C1 segment of cervical spinal cord (tissue), 14 donors: Measurements from ENCODE around the gene DESI2.

ENCODE experiments used
- DNase-seq, 14 donors: peaks; one replicate each; lab custom pipeline; 2025; lab: John Stamatoyannopoulos, UW

The DESI2 gene

DNA sequence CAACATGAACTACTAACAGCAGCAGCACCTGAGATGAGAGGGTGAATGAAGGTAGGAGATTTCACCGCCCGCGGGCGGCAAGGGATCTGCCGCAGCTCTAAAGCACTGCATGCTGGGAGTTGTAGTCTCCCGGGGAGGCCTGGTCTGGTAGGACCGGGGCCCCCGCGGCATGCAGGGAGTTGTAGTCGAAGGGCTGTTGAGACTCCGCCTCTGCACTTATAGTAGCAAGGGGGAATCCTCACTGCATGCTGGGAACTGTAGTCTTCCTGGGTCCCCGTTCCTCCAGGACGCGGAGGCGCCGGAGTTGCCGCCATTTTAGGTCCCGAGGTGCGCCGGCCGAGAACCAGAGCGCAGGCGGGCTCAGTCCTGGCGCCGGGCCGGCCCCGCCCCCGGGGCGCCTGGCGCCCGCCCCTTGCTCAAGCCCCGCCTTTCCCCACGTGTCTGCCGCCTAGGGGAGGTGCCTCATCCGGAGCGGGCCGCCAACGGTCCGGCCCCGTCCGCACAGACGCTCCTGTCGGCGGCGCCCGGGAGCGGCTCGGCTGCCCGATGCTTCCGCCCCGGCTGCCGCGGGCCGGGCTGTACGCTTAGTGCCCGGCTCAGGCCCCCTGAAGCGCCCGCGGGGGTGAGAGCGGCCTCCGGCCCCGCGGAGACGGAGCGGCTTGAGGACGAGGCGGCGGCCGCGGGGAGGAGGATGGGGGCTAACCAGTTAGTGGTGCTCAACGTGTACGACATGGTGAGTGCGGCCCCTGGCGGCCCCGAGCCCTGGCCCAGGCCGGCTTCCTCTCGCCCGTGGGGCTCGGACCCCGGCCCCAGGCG lies at the start of gene DESI2:
Gene DESI2 (plus strand): TSS at position 504 of the 816 bp plus-strand sequence. CDS start 188 bp downstream, at position 692.
- DNase-seq = peak; percentile 93 to 100 (median 98)

DNA sequence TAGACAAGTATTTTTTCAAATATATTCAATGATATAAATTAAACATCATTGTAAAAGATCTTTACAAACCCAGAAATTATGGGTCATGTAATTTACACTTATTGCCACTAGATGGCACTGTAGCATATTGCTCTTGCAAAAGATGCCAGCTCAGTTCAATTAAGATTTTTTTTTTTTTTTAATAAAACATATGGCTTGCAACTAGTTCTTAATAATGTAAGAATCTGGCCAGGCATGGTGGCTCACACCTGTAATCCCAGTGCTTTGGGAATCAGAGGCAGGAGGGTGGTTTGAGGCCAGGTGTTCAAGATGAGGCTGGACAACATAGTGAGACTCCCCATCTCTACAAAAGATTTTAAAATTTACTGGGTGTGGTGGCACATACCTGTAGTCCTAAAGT lies 49.4 kb upstream of the DESI2 start:
- peak in 2 of 14 donors; percentile 2 to 10 for DNase-seq

DNA sequence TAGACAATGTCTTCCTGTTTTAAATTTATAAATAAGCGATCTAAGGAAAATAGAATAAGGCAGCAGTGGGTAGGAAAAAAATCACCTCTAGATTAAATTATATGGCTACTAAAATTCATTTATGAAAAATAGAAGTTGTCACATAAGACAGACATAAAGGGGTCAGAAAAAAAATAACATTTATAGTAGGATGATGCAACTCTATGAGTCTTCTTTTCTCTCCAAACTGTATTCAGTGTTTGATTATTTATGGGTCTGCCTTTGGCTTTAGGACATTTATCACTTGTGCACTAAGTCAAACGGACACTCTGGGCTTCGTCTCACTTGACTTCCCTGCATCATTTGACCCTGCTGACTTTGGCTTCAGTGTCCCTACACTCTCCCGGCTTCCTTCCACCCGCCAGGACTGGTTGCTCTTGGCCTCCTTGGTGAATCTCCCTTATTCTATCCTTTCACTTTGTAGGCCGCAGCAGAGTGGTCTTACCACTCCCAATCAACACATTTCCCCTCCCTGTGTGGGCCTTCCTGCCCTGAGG lies 47.0 kb upstream of the DESI2 start:
- DNase-seq = no peak

DNA sequence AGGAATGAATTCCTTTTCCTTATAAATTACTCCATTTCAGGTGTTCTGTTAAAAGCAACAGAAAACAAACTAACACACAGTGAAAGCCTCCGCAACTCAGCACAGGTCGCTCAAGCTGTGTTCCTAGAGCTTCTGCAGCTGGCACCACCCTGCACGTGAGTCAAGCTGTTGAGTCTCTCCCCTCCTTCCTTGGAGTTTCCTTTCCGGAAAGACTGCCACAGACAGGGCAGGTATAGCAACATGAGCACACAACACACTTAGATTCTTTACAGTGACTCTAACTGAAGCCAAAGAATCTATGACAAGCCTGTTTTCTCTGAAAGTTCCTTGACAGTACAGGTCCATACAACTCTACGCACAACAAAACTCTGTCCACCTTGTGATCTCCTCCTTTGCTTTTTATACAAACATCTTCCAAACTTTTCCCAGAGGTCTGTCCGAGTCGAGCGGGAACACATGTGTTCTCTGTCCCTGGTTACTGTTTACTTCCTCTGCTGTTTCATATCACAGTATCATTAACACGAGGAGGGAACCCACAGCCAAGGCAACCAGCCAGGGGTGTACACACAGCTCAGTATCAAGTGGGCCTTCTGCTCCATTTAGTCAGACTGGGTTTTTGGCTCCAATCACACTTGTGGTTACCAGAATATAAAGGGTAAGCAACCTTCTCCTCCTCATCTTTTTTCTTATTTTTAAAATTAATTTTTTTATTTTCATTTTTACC lies 38.7 kb upstream of the DESI2 start:
- no peak for DNase-seq

DNA sequence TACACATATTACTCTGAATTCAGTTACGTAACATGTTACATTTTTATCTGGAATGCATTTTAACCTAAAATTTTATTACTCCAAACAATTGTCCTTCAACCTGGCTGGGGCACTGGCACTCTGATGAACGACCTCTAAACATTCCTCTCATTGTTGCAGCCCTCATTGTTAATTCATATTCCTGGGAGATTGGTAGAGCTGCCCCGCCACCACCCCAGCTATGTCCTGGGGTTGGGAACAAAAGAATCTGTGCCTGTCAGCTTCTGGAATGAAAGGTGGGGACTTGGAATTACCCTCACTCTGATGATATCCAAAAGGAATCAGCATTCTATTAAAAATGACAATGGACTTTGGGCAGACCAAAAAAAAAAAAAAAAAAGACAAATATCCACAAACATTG lies 38.0 kb upstream of the DESI2 start:
- no peak for DNase-seq

DNA sequence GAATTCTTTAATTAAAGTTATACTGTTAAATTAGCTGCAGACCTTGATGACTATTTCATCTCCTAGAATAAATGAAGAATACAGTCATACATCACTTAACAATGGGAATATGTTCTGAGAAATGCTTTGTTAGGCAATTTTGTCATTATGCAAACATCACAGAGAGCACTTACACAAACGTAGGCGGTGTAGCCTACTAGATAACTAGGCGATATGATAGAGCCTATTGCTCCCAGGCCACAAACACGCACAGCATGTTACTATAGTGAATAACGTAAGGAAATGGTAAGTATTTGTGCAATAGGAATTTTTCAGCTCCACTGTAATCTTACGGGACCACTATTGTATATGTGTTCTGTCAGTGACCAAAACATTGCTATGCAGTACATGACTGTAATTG lies 37.6 kb upstream of the DESI2 start:
- no peak for DNase-seq

DNA sequence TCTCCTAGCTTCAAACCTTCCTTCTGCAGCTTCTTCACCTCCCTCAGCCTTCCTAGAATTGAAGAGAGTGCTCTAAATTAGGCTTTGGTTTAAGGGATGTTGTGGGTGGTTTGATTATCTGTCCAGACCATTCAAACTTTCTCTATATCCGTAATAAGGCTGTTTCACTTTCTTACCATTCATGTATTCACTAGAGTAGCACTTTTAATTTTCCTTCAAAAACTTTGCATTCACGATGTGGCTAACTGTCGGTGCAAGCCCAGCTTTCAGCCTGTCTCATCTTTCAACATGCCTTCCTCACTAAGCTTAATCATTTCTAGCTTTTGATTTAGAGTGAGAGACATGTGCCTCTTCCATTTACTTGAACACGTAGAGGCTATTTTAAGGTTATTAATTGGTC lies 26.2 kb upstream of the DESI2 start:
- DNase-seq = no peak

DNA sequence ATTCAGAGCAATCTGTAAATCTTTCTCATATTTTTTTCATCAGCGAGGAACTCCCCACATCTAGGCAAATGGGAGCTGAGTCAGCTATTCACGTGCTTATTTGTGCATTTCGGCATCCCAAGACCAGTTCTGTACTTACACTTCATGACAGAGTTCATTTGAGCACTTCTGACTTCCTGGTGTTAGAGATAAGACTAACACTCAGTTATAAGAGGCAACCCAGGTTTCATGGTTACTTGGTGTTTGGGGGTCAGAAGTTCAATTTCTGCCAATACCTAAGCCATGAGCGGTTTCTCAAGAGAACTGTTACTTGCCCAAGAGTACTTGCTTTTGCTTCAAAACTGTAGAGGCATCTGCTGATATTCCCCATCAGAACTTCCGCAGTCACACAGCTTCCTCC lies 24.1 kb upstream of the DESI2 start:
- no peak for DNase-seq

DNA sequence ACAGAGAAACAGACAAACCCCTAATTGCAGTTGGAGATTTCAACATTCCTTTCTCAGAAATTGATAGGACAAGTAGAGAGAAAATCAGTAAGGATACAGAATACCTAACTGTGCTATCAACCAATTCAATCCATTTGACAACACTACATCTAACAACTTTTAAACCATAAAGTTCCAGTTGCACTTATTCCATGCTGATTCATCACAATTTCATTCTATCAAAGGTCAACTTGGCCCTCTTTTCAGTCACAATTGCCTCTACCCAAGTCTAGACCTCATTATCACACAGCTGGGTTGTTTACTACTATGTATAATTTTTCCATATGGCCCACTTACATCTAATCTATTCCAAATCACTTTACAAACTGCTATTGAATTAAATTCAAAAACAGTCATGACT lies 19.8 kb upstream of the DESI2 start:
- no peak for DNase-seq

DNA sequence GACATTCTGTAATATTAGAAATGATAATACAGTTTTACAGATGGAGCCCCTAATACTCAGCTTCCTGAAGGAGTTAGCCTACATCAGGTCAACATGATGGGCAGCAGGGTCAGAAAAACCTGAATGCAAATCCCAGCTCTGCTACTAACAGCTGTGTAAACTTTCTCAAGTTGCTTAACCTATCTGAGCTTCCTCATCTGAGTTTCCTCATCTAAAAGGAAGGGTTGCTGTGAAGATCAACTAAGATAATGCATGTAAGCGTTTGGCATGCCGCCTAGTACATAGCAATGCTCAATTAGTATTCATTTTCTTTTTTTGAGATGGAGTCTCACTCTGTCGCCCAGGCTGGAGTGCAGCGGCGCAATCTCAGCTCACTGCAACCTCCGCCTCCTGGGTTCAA lies 18.4 kb upstream of the DESI2 start:
- no peak for DNase-seq

DNA sequence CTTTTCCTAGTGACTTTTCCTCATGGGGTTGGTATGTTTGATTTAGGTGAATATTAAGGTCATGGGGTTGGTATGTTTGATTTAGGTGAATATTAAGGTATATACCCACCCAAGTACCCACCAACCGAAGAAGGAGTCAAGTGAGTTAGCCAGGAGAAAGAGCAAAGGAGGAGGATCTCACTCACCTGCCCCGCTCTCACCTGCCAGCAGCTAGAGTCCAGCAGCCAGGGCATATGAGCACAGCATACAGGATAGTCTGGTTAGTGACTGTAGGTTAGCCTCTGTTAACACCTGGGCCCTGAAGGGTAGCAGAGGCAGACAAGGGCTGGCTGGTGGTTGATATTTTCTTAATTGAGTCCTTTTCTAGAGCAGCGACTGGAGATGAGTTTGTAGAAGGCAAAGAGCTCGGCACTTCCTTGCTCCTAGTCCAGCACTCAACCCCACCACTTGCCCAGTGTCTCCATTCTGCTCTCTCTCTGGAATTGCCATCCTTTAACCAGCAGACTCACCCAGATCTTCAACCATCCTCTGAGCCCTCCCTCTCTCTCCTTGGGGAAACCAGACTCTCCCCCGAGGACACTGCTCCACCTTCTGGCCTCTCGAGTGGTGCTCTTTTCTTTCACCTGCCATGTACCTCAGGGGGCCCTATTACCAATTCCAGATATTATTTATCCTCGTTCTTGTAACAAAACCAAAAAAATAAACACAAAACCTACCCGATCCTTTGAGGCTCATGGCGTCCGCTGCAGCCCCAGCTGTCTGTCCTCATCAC lies 16.3 kb upstream of the DESI2 start:
- no peak for DNase-seq

DNA sequence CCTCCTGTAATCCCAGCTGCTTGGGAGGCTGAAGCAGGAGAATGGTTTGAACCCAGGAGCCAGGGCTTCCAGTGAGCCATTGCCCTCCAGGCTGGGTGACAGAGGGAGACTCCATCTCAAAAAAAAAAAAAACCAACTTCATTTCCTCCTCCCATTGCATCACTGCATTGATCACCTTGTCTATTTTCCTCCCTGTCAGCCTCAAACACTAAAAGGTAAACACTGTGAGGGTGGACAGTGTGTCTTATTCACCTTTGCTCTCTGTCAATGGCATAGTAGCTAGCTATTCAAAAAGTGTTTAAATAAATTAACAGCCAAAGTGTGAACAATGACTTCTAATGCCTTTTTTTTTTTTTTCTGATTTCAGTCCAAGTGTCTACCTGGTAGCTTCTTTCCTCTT lies 13.4 kb upstream of the DESI2 start:
- DNase-seq = no peak

DNA sequence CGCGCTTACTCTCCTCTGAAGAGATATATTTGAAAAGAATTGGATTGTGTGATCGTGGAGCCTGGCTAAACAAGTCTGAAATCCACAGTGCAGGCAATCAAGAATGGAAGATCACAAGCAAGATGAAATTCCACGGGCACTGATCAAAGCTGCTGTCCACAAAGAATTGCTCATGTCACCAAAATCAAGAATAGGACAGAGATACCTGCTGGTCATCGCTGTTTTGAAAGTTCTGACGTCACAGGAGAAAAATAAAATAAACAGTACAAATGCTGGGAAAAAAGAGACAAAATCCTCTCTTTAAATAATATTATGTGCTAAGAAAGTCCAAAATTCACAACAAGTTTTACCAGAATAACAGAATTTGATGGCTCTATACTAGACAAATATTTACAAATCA lies 12.0 kb upstream of the DESI2 start:
- DNase-seq = no peak

DNA sequence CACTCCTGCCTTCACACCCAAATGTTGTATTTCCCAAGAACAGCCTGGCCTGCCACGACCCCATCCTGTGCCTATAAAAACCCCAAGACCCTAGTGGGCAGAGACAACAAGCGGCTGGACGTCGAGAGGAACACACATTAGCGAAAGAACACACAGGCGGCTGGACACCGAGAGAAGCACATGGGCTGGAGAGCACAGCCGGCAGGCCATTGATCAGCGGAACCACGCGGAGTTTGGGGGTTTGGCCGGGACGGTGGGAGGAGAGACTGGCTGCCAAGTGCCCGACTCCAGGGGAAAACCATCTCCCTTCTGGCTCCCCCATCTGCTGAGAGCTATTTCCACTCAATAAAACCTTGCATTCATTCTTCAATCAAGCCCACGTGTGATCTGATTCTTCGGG lies 10.4 kb upstream of the DESI2 start:
- no peak for DNase-seq

DNA sequence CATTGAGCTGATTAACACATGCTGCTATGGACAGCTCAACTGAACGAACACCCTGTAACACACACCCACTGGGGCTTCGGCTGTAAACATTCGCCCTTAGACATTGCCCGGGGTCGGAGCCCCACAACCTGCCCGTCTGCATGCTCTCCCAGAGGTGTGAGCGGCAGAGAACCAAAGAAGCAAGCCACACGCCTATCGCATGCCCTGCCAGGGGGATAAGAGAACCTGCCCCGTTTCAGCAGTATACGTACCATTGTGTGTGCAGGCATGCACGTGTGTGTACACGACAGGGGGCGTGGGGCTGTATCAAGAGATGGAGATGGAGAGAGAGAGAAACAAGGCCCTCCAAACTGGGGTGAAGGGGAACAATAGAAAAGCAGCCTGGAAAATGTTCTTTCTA lies 9.9 kb upstream of the DESI2 start:
- DNase-seq = no peak

DNA sequence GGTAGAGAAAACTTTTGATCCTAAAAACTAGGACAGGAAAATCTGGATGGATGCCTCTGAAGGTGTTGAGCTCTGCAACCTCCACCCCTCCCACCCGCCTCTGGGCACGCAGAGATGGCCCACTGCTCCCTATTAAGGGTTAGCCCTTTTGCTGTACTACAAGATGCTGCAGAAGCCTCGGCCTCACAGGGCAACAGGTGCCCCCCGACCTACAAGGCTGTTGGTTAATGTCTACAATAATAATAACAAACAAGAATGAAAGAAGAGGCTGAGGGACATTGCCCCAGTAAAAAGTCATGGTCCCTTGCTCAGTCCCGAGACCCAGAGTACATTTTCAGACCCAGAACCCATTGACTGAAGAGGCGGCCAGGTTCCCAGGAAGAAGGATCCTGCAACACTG lies 7.5 kb upstream of the DESI2 start:
- DNase-seq = no peak

DNA sequence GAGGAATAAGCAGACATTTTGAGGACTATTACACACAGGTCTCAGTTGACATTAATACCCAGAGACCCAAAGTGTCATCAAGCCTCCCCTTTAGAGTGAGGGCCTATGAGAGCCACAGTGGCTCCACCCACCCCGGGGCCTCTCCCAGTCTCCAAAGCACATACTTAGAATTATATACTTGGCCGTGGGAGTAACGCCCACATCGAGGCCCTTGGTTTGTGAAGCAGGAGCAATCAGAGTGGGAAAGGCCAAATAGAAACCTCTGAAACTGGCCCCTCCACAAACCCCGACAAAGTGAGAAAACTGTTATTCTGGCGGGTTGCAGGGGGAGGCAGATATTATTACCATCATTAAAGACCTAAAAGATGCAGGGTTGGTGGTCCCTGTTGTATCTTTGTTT lies 7.0 kb upstream of the DESI2 start:
- no peak for DNase-seq

DNA sequence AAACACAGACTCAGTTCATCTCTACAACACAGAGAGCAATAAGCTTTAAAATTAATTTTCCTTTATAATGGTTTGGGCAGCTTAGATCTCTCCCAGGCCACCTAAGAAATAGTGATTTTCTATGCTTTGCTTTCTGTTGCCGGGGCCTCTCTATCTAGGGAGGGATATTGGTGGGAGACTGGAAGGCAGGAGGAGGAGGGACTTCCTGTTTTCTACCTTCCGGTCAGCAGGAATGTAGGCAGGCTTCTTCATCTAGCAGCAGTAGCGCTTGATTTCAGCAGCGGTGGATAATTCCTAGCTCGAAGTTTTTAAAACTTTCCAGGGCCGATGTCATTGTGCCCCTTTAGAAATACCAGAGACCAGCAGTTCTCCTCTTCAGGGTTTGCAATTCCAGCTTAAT lies 5.1 kb upstream of the DESI2 start:
- DNase-seq = no peak

DNA sequence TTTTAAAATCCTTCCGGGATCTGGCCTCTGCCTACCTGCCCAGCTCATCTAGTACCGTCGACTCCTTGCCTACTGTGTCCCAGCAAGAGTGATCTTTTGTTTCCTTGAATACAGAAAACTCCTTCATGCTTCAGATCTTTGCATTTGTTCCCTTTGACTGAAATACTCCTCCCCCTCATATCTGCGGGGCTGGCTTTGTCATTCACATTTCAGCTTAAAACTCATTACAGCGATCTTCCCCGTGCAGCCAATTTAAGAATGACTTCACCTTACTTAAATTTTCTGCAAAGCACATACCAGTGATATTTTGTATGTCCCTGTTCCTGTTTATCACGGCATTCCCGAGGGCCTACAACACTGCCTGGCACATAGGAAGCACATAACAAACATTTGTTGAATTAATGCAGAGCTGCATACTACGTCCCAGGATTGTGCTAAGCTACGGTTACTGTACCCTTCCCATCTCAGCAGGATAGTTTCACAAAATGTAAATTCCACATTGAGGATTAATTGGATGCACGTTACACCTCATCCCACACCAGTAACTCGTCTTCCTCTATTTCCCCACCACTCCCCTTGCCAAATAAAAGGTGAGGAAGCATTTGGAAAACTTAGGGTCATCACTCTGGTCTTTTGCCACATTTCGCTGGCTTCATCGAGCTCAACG lies 837 bp upstream of the DESI2 start:
- no peak for DNase-seq

DNA sequence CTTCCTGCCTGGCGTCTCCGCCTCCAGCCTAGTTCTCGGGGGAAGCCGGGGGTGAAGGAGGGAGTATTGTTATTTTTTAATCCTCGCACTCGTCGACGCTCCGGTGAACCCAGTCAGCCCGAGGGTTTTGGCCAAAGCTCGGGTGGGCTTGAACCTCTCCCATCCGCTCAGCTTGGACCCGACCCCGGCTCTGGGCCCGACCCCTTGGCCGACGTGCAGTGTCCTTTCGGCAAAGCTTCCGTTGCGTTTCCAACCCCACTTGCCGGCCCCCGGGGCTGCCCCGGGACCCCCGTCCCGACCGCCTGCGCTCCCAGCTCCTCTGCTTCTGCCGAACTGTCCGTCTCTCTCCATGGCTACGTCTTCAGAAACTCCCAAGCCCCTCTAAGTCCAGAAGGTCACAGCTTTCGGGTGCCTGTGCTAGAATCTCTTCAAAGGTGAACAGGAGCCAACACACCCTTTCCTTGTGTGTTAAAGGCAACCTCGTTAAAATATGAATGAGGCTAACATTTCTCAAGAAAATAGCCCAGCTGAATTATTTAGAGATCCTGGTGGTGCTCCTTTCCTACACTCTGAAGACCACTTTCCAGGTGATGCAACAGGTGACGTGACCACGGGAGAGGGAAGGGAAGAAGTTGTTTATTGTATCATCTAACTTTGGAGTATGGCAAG lies 647 bp downstream of the DESI2 start:
- DNase-seq = peak in 5 of 14 donors; percentile 34 to 52 (median 41)
